GF-D8 (cell line): ENCODE measurements around the gene PNPLA6.
"Not testable (repeated sequence)": the region's sequence is repeated elsewhere in the genome, so short reads cannot be mapped to it uniquely, and the experiment has no call there.

Source experiments
- DNase-seq: peaks from one replicate; lab custom pipeline; 2025; lab: John Stamatoyannopoulos, UW

Gene PNPLA6

GRCh38 chr19:7556696-7557315 is 21.3 kb downstream of the PNPLA6 start:
- DNase-seq: no peak

GRCh38 chr19:7558667-7559066 is 23.1 kb downstream of the PNPLA6 start:
- no peak for DNase-seq

- DNase-seq: no peak
These were observed 23.6 kb downstream of the PNPLA6 start for GRCh38 chr19:7559102-7559501.

GRCh38 chr19:7560255-7560654 is 24.7 kb downstream of the PNPLA6 start:
- DNase-seq: no peak

GRCh38 chr19:7561325-7561724 is 25.8 kb downstream of the PNPLA6 start:
- DNase-seq: no peak

- DNase-seq: no peak
These were observed 27.3 kb downstream of the PNPLA6 start for GRCh38 chr19:7562646-7563393.

GRCh38 chr19:7564866-7565265 is 29.3 kb downstream of the PNPLA6 start:
- no peak for DNase-seq

- DNase-seq: no peak
These were observed 29.8 kb downstream of the PNPLA6 start for GRCh38 chr19:7565332-7565731.

GRCh38 chr19:7570761-7571160 is 35.2 kb downstream of the PNPLA6 start:
- DNase-seq: no peak

- DNase-seq: no peak
These were observed 40.0 kb downstream of the PNPLA6 start for GRCh38 chr19:7575434-7576040.

GRCh38 chr19:7577422-7577821 is 41.9 kb downstream of the PNPLA6 start:
- not testable (repeated sequence) for DNase-seq

GRCh38 chr19:7578127-7578526 is 42.6 kb downstream of the PNPLA6 start:
- DNase-seq: no peak

- DNase-seq: no peak
These were observed 43.7 kb downstream of the PNPLA6 start for GRCh38 chr19:7579182-7579581.

- no peak for DNase-seq
These were observed 46.9 kb downstream of the PNPLA6 start for GRCh38 chr19:7582446-7582845.

- DNase-seq: no peak
These were observed 54.3 kb downstream of the PNPLA6 start for GRCh38 chr19:7589822-7590221.

- no peak for DNase-seq
These were observed 54.7 kb downstream of the PNPLA6 start for GRCh38 chr19:7590256-7590655.

- no peak for DNase-seq
These were observed 60.1 kb downstream of the PNPLA6 start, which contains the start of gene CAMSAP3 for GRCh38 chr19:7595466-7596133. CAMSAP3 (plus strand) TSS chr19:7595863; CDS start chr19:7596003, 140 bp downstream.

- no peak for DNase-seq
These were observed 60.9 kb downstream of the PNPLA6 start for GRCh38 chr19:7596211-7596937.

- no peak for DNase-seq
These were observed 62.2 kb downstream of the PNPLA6 start for GRCh38 chr19:7597689-7598088.

GRCh38 chr19:7598180-7598579 is 62.7 kb downstream of the PNPLA6 start:
- no peak for DNase-seq

- no peak for DNase-seq
These were observed 65.2 kb downstream of the PNPLA6 start for GRCh38 chr19:7600721-7601120.
